A549 (cell line): ENCODE measurements around the gene RENBP.

Experiments used
- CEBPB ChIP-seq, 2 experiments: fragments of >200 bp in 1 of 2; sonication (Bioruptor Twin) in 1 of 2; formaldehyde crosslinking in 1 of 2; IDR thresholded peaks; 2 replicates each; pipeline ENCODE4 v1.6.1; 2012 to 2016
- MAFK ChIP-seq: fragments of 450-650 bp; IDR thresholded peaks from 2 replicates; pipeline ENCODE4 v1.6.1; 2014; ENCODE audit not compliant: partially characterized antibody
- MAZ ChIP-seq: fragments of 150-350 bp; IDR thresholded peaks from 2 replicates; pipeline ENCODE4 v1.6.1; 2014; ENCODE audit warnings: antibody characterized with exemption, low read depth, low read length, borderline replicate concordance
- NFE2L2 ChIP-seq: fragments of 150-350 bp; conservative IDR thresholded peaks from 2 replicates; pipeline ENCODE4 v1.6.1; 2014; ENCODE audit warnings: low read length
- POLR2A ChIP-seq: IDR thresholded peaks from 2 replicates; pipeline ENCODE4 v1.6.1; 2012; ENCODE audit warnings: mild to moderate bottlenecking, low read length
- RARB ChIP-seq: fragments of 250-450 bp; sonication (Bioruptor Pico); IDR thresholded peaks from 2 replicates; pipeline ENCODE4 v1.8.0; 2021; ENCODE audit warnings: mild to moderate bottlenecking, moderate library complexity
- TP53 ChIP-seq: fragments of 250-450 bp; sonication (Bioruptor Pico); IDR thresholded peaks from 2 replicates; pipeline ENCODE4 v1.5.0; 2021; ENCODE audit warnings: mild to moderate bottlenecking, moderate library complexity
- ZC3H11A ChIP-seq: fragments of 450-650 bp; IDR thresholded peaks from 2 replicates; pipeline ENCODE4 v1.6.1; 2014; ENCODE audit warnings: antibody characterized with exemption, mild to moderate bottlenecking
- TF ChIP-seq, protein P1 (sequence below): IDR thresholded peaks from 2 replicates; pipeline ENCODE4 v1.6.1; 2012
- TF ChIP-seq, protein P2 (sequence below): fragments of >200 bp; sonication (Bioruptor Twin); formaldehyde crosslinking; IDR thresholded peaks from 3 replicates; pipeline ENCODE4 v1.5.1; 2016
- TF ChIP-seq, protein P3 (sequence below): fragments of 150-350 bp; IDR thresholded peaks from 2 replicates; pipeline ENCODE4 v1.6.1; 2014; ENCODE audit warnings: low read depth, mild to moderate bottlenecking, low read length

DNA sequence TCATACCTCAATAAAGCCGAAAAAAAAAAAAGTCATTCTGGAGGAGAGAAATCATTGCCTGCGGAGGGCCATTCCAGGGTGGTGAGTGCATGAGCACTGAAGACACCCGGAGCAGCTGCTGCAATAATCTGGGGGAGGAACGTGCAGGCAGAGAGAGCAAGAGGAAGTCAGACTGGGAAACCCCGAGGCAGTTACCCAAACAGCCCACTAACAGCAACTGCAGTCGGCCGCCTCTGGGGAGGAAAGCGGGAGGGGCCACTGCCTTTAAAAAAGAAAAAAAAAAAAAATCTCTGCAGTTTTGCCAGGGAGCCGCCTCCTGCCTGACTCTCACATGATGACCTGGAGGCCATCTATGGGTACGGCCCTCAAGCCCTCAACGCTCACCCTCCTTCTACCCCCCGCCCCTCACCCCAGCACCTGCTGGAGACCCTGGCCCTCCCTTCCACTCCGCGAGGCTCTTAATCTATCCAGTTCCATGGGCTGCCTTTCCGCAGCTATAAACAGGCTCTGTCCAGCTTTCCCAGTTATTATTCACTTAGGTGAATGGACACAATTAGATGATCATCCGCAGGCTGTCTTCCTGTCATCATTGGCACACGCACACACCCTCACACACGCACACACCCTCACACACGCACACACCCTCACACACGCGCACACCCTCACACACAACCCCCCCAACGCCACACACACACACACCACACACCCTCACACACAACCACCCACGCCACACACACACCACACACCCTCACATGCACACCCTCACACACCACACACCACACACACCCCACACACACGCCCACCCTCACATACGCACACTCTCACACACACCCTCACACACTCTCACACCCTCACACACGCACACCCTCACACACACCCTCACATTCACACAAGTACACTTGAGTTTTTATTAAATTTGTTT lies 43.4 kb downstream of the RENBP start:
- TF ChIP-seq, protein P1, sequence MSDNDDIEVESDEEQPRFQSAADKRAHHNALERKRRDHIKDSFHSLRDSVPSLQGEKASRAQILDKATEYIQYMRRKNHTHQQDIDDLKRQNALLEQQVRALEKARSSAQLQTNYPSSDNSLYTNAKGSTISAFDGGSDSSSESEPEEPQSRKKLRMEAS: no peak
- TF ChIP-seq POLR2A (no peak), CEBPB (IDR thresholded peaks at IDR 0.05) (no peak), TP53 (CRISPR knock-in tag) (no peak), MAZ (no peak), MAFK (no peak), NFE2L2 (no peak), ZC3H11A (no peak), RARB (no peak)
- TF ChIP-seq, protein P2, sequence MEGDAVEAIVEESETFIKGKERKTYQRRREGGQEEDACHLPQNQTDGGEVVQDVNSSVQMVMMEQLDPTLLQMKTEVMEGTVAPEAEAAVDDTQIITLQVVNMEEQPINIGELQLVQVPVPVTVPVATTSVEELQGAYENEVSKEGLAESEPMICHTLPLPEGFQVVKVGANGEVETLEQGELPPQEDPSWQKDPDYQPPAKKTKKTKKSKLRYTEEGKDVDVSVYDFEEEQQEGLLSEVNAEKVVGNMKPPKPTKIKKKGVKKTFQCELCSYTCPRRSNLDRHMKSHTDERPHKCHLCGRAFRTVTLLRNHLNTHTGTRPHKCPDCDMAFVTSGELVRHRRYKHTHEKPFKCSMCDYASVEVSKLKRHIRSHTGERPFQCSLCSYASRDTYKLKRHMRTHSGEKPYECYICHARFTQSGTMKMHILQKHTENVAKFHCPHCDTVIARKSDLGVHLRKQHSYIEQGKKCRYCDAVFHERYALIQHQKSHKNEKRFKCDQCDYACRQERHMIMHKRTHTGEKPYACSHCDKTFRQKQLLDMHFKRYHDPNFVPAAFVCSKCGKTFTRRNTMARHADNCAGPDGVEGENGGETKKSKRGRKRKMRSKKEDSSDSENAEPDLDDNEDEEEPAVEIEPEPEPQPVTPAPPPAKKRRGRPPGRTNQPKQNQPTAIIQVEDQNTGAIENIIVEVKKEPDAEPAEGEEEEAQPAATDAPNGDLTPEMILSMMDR: no peak
- TF ChIP-seq, protein P3, sequence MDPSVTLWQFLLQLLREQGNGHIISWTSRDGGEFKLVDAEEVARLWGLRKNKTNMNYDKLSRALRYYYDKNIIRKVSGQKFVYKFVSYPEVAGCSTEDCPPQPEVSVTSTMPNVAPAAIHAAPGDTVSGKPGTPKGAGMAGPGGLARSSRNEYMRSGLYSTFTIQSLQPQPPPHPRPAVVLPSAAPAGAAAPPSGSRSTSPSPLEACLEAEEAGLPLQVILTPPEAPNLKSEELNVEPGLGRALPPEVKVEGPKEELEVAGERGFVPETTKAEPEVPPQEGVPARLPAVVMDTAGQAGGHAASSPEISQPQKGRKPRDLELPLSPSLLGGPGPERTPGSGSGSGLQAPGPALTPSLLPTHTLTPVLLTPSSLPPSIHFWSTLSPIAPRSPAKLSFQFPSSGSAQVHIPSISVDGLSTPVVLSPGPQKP: no peak
